Stimulated activated CD4-positive, alpha-beta T cell treated with anti-CD3 and anti-CD28 coated beads, Interleukin-15, amount 100 ng/mL, for 24 hours (primary cell): ENCODE results near the gene HKDC1.
"Not testable (repeated sequence)": the region's sequence is repeated elsewhere in the genome, so short reads cannot be mapped to it uniquely, and the experiment has no call there.

Experiments
- DNase-seq: peaks from one replicate; pipeline ENCODE4 v3.0.0-alpha.2; 2020

The HKDC1 gene

DNA sequence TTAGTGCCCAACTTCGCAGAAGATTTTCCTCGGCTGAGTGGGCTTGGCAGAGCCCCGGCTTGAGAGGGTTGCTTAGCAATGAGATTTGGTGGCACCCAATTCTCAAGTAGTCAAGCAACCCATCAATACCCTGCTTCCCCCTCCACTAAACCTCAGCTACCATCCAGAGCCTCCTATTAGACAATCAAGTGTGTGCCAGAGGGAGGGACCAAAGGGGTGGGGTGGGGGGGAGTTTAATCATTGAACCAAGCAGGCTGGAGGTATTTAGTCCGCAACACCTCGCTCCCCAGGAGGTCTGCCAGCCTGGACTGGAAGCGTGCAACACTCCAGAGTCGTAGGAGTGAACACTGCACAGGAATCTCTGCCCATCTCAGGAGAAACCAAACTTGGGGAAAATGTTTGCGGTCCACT is at the start of gene HKDC1:
Gene HKDC1, plus strand, starts transcription at position 292 of the 411 bp plus-strand sequence. Its CDS starts 104 bp downstream, at position 396.
- no peak for DNase-seq

GRCh38 chr10:69172241-69172982 is 47.7 kb upstream of the HKDC1 start:
- DNase-seq, result no peak

GRCh38 chr10:69175326-69175725 is 44.8 kb upstream of the HKDC1 start:
- not testable (repeated sequence) for DNase-seq

GRCh38 chr10:69176823-69177222 is 43.3 kb upstream of the HKDC1 start:
- no peak for DNase-seq

- peak; percentile 15 for DNase-seq
Measured at GRCh38 chr10:69179089-69179742, 40.9 kb upstream of the HKDC1 start.

- DNase-seq, result peak; percentile 91
Measured at GRCh38 chr10:69179743-69180524, 40.2 kb upstream of the HKDC1 start, which contains the start of gene SUPV3L1. Gene SUPV3L1 (plus strand): TSS chr10:69180234. CDS start chr10:69180292, 58 bp downstream.

- peak; percentile 32 for DNase-seq
Measured at GRCh38 chr10:69180525-69181204, 39.5 kb upstream of the HKDC1 start.

DNA sequence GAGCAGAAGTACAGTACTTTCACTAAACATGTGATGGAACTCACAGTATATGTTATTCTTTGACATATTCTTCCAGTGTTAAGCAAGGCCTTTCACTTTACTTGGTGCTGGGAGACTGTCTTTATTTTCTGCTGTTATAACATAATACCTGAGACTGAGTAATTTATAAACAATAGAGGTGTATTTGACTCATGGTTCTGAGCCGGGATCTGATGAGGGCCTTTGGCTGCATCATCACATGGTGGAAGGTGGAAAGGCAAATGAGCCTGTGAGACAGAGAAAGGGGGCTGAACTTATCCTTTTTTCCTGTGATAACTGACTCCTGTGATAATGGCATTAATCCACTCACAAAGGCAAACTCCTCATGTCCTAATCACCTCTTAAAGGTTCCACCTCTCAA is 38.7 kb upstream of the HKDC1 start:
- DNase-seq, result no peak

GRCh38 chr10:69182005-69182404 is 38.1 kb upstream of the HKDC1 start:
- DNase-seq, result no peak

- no peak for DNase-seq
Measured at GRCh38 chr10:69186524-69186923, 33.6 kb upstream of the HKDC1 start.

DNA sequence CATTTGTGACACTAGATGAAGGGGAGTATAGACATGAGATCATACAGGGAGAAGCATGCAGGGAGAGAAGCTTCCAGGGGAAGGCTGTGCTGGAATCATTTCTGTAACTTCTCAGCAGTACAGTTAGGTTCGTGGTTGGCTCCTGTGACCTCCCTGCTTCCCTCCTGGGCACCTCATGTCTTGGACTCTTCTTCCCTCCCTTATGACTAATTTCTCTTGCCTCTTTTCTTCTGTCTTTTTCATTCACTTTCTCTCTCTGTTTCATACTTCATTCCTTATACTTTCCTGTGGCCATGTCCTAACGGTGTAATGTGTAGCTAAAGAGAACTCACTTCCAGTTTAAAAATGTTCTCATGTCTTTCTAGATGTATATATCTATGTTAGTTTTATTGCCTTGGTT is 19.1 kb upstream of the HKDC1 start:
- no peak for DNase-seq

- DNase-seq, result no peak
Measured at GRCh38 chr10:69202332-69202731, 17.8 kb upstream of the HKDC1 start.

DNA sequence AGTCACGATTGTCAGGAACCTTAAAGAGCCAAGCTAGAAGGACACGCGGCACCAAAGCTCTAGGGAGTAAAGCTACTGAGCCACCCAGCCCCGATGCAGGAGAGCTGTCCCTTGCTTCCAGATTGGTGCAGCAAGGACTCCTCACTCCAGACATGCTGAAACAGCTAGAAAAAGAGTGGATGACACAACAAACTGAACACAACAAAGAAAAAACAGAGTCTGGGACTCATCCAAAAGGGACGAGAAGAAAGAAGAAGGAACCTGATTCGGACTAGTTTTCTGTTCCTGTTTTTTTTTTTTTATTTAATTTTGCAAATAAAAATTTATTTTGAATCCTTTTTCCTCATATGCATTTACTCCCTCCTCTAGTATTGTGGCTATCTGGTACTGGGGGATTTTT is 11.4 kb upstream of the HKDC1 start:
- DNase-seq, result no peak

GRCh38 chr10:69209787-69210484 is 10.2 kb upstream of the HKDC1 start:
- no peak for DNase-seq

DNA sequence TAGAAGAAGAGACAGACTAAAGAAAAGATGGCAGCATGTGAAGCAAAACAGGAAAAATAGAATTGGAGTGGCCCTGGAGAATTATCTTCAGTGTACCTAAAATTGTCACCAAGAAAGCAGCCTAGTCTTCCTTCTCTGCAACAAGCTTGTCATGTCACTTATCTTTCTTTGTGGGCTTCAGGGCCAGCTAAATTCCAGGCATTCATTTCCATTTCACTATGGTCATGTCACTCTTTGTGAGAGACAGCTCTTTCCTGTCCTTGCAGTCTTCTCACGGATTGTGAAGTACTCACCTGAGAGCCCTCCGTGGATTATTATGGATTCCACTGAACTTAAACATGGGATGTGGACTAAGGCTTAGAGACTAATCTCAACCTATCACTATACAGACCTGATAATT is 9.0 kb upstream of the HKDC1 start:
- DNase-seq, result no peak

- DNase-seq, result no peak
Measured at GRCh38 chr10:69211524-69211923, 8.6 kb upstream of the HKDC1 start.

- no peak for DNase-seq
Measured at GRCh38 chr10:69213591-69214311, 6.4 kb upstream of the HKDC1 start.

DNA sequence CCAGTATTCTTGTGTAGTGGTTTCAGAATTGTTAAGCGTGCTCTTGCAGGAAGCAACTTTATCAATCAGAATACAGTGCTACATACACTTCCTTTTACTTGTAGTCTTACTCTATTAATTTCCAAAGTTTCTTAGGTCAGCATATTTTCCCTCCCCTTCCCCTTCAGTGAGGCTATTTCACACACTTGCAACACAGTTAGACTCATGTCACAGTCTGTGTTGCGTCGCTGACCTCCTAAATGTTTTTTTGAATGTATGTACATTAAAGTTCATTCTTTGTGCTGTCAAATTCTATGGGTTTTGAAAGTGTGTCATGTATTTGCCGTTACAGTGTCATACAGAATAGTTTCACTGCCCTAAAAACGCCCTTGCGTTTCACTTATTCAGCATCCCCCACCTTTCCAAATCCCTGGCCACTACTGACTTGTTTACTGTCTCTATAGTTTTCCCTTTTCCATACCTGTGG is 5.4 kb upstream of the HKDC1 start:
- no peak for DNase-seq

- peak; percentile 26 for DNase-seq
Measured at GRCh38 chr10:69215405-69216171, 4.5 kb upstream of the HKDC1 start.

- DNase-seq, result no peak
Measured at GRCh38 chr10:69216577-69217118, 3.5 kb upstream of the HKDC1 start.
